ENCODE results near the gene SASH1. TPM values are rescaled to one million over a fixed set of nuclear protein-coding genes. Genes with fewer than 3 reads are reported as not detected.

The SASH1 gene
- total RNA-seq, 1 donor from 2014 or later = 28.7 TPM

DNA sequence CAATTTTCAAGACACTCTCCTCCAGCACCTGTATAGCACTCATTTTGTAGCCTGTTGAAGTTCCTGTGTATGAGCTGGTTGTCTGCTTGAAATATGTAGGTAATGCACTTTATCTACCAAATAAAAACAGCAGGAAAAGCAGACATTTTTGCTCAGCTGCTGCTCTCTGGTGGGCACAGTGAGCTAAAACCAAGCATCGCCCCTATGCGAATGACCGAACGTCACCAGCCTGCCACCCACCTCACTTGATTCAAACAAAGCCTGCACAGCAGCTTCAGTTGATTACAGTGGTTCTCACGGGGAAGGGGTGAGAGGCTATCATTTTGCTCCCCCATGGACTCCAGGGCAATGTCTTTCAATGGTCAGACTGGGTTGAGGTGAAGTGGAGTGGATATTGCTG is 185.7 kb downstream of the SASH1 start:
- Mint-ChIP-seq H3K27me3 (ENCODE audit: low read depth) (no peaks in the 10 kb centered on the region), H3K9me3 (no peaks in the 10 kb centered on the region), H3K4me3 (no peak overlapping the region), H3K36me3 (peaks cover 43% of the 10 kb centered on the region), H3K4me1 (peaks cover 11% of the 10 kb centered on the region), H3K27ac (no peak overlapping the region)
- DNase-seq (ENCODE audit: low spot score in 2 of 2, unreplicated experiment in 2 of 2) = no peak
- TF ChIP-seq, protein P1, sequence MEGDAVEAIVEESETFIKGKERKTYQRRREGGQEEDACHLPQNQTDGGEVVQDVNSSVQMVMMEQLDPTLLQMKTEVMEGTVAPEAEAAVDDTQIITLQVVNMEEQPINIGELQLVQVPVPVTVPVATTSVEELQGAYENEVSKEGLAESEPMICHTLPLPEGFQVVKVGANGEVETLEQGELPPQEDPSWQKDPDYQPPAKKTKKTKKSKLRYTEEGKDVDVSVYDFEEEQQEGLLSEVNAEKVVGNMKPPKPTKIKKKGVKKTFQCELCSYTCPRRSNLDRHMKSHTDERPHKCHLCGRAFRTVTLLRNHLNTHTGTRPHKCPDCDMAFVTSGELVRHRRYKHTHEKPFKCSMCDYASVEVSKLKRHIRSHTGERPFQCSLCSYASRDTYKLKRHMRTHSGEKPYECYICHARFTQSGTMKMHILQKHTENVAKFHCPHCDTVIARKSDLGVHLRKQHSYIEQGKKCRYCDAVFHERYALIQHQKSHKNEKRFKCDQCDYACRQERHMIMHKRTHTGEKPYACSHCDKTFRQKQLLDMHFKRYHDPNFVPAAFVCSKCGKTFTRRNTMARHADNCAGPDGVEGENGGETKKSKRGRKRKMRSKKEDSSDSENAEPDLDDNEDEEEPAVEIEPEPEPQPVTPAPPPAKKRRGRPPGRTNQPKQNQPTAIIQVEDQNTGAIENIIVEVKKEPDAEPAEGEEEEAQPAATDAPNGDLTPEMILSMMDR (IDR thresholded peaks at IDR 0.05; ENCODE audit: unreplicated experiment) = no peak

DNA sequence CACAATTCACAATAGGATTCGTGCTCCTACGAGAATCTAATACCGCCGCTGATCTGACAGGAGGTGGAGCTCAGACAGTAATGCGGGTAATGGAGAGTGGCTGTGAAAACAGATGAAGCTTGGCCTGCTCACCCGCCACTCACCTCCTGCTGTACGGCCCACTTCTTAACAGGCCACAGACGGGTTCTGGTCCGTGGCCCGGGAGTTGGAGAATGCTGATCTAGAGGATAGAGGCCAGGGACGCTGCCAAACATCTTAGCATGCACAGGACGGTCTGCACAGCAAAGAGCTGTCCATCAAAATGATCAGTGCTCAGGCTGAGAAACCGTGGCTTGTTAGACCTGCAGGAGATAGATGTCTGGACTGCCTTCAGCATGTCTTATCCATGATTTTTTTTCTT is 186.4 kb downstream of the SASH1 start:
- H3K27me3 Mint-ChIP-seq (ENCODE audit: low read depth) = no peaks in the 10 kb centered on the region
- peaks cover 45% of the 10 kb centered on the region for H3K36me3 Mint-ChIP-seq
- TF ChIP-seq, protein P1 (IDR thresholded peaks at IDR 0.05; ENCODE audit: unreplicated experiment) = no peak
- H3K4me3 Mint-ChIP-seq = no peak overlapping the region
- H3K27ac Mint-ChIP-seq = no peak overlapping the region
- H3K9me3 Mint-ChIP-seq = no peaks in the 10 kb centered on the region
- peaks cover 11% of the 10 kb centered on the region for H3K4me1 Mint-ChIP-seq
- DNase-seq (ENCODE audit: low spot score in 2 of 2, unreplicated experiment in 2 of 2) = no peak

DNA sequence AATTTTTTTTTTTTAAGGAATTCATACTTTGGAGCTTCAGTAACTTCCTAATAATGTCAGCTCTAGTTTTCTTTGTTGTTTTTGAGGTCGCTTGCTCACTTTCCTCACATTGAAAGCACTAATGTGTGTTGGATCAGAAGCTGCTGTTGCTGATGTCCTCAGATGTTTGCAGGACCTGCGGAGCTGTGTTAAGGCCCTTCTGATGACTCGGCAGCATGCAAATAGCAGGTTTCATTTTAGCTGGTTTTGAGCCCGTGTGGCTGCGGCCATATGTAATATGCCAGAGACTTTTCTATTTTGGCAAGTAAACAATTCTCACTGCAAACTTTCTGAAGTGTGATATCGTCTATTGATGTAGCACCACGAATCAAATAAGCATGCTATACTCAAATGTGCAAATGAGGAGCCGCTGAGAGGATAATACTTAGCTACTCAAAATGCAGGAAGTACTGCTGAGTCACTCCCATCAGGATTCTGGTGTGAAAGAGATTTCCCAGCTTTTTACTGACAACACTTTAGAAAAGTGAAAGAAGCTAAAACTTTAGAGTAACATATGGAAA is 187.8 kb downstream of the SASH1 start:
- H3K4me1 Mint-ChIP-seq = peaks cover 17% of the 10 kb centered on the region
- TF ChIP-seq, protein P1 (IDR thresholded peaks at IDR 0.05; ENCODE audit: unreplicated experiment) = no peak
- peaks cover 47% of the 10 kb centered on the region for H3K36me3 Mint-ChIP-seq
- H3K27ac Mint-ChIP-seq = peak overlapping the region; percentile 86
- no peak for DNase-seq (ENCODE audit: low spot score in 2 of 2, unreplicated experiment in 2 of 2)
- H3K9me3 Mint-ChIP-seq = no peaks in the 10 kb centered on the region
- H3K27me3 Mint-ChIP-seq (ENCODE audit: low read depth) = no peaks in the 10 kb centered on the region
- H3K4me3 Mint-ChIP-seq = peak overlapping the region; percentile 25

DNA sequence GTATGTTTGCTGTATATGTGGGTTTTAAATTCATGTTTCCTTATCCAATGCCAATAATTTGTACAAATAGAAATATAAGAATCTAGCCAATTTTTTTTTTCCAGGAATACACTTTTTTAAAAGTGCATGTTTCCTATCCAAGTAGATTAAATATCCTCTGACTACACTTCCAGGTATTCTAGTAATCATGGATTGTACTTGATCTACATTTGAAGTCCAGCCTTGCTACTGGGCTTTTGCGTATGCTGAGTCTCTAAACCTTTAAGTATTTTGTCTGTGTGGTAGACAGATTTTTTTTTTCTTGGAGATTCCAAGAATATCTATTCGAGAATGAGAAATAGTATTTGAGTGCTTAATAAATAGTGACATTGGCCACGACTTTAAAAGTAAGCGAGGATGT is 188.3 kb downstream of the SASH1 start:
- no peak overlapping the region for H3K4me3 Mint-ChIP-seq
- peaks cover 46% of the 10 kb centered on the region for H3K36me3 Mint-ChIP-seq
- no peaks in the 10 kb centered on the region for H3K9me3 Mint-ChIP-seq
- H3K27ac Mint-ChIP-seq = peak overlapping the region; percentile 58
- DNase-seq (ENCODE audit: low spot score in 2 of 2, unreplicated experiment in 2 of 2) = no peak
- TF ChIP-seq, protein P1 (IDR thresholded peaks at IDR 0.05; ENCODE audit: unreplicated experiment) = no peak
- H3K4me1 Mint-ChIP-seq = peaks cover 20% of the 10 kb centered on the region
- H3K27me3 Mint-ChIP-seq (ENCODE audit: low read depth) = no peaks in the 10 kb centered on the region

DNA sequence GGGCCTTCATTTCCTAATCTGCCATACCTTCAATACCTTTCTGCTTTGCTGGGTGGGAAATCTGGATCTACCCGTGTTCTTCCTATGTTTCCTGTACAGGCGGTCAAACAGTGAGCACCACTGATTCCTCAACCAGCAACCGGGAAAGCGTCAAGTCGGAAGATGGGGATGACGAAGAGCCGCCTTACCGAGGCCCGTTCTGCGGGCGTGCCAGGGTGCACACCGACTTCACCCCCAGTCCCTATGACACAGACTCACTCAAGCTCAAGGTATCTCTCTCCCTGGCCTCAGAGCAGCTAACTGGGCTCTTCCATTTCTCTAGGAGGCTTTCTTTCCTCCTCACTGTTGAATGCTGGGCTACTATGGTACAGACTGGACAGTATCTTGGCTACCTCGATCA is 190.1 kb downstream of the SASH1 start:
- H3K27ac Mint-ChIP-seq = no peak overlapping the region

More for the DNA sequence above, 190.1 kb downstream of the SASH1 start:
- H3K36me3 Mint-ChIP-seq = peaks cover 38% of the 10 kb centered on the region
- TF ChIP-seq, protein P1 (IDR thresholded peaks at IDR 0.05; ENCODE audit: unreplicated experiment) = no peak
- H3K4me3 Mint-ChIP-seq = no peak overlapping the region
- H3K9me3 Mint-ChIP-seq = no peaks in the 10 kb centered on the region
- no peak for DNase-seq (ENCODE audit: low spot score in 2 of 2, unreplicated experiment in 2 of 2)
- H3K4me1 Mint-ChIP-seq = peaks cover 20% of the 10 kb centered on the region
- H3K27me3 Mint-ChIP-seq (ENCODE audit: low read depth) = no peaks in the 10 kb centered on the region
